Keratinocyte (primary cell): ENCODE data around the gene VSTM1. TPM values are rescaled to one million over a fixed set of nuclear protein-coding genes. Genes with fewer than 3 reads are reported as not detected.
A peak's percentile ranks its signal among the peaks of the same experiment; 100 is the strongest.

Experiments
- DNase-seq: peaks from one replicate; pipeline ENCODE4 v3.0.0-alpha.2; 2011; ENCODE audit warnings: low read depth, missing footprints, low spot score
- FAIRE-seq: peaks from 2 replicates; lab custom pipeline; 2011; peaks lifted over from hg19 to GRCh38; lab: Jason Lieb, UNC
- H2AFZ ChIP-seq: 2 replicates; pipeline ENCODE4 v1.6.0; 2012; ENCODE audit warnings: low read length, control low read depth, inconsistent platforms; ENCODE audit not compliant: control insufficient read depth
- H3K27ac ChIP-seq: 2 replicates; pipeline ENCODE4 v1.5.1; 2011; ENCODE audit warnings: low read length; ENCODE audit not compliant: control insufficient read depth, insufficient read depth
- H3K27me3 ChIP-seq: 3 replicates; pipeline ENCODE4 v1.6.0; 2011; ENCODE audit warnings: low read length; ENCODE audit not compliant: control insufficient read depth, insufficient read depth; ENCODE audit errors: extremely low read depth
- H3K36me3 ChIP-seq, 2 experiments: 2 replicates in 1 of 2; 3 replicates in 1 of 2; pipeline ENCODE4 v1.5.1; 2011; ENCODE audit warnings: low read length in 2 of 2, mild to moderate bottlenecking in 1 of 2; ENCODE audit not compliant: control insufficient read depth in 2 of 2, insufficient read depth in 2 of 2; ENCODE audit errors: extremely low read depth in 1 of 2
- H3K4me1 ChIP-seq: 3 replicates; pipeline ENCODE4 v1.5.1; 2011; ENCODE audit warnings: low read length; ENCODE audit not compliant: control insufficient read depth, insufficient read depth; ENCODE audit errors: extremely low read depth
- H3K4me2 ChIP-seq: 3 replicates; pipeline ENCODE4 v1.6.0; 2011; ENCODE audit warnings: low read depth, low read length; ENCODE audit not compliant: control insufficient read depth, insufficient read depth; ENCODE audit errors: extremely low read depth
- H3K4me3 ChIP-seq, 3 experiments: fragments of 200-600 bp in 1 of 3; sonication (generic) in 1 of 3; 2 replicates in 2 of 3; 3 replicates in 1 of 3; pipeline ENCODE4 v1.5.1; 2011 to 2016; ENCODE audit warnings: low read length in 3 of 3, mild to moderate bottlenecking in 3 of 3, control low read depth in 2 of 3, inconsistent platforms in 1 of 3, low read depth in 1 of 3, mixed read lengths in 1 of 3, mixed run types in 1 of 3, moderate library complexity in 1 of 3; ENCODE audit not compliant: control insufficient read depth in 2 of 3, insufficient read depth in 2 of 3; ENCODE audit errors: extremely low read depth in 1 of 3
- H3K79me2 ChIP-seq: 2 replicates; pipeline ENCODE4 v1.6.0; 2012; ENCODE audit warnings: low read length; ENCODE audit not compliant: control insufficient read depth, insufficient read depth
- H3K9ac ChIP-seq: 3 replicates; pipeline ENCODE4 v1.6.0; 2011; ENCODE audit warnings: low read length; ENCODE audit not compliant: control insufficient read depth, insufficient read depth; ENCODE audit errors: extremely low read depth
- H3K9me1 ChIP-seq: 3 replicates; pipeline ENCODE4 v1.6.0; 2011; ENCODE audit warnings: low read length; ENCODE audit not compliant: control insufficient read depth, insufficient read depth; ENCODE audit errors: extremely low read depth
- H3K9me3 ChIP-seq: 2 replicates; pipeline ENCODE4 v1.5.1; 2012; ENCODE audit warnings: low read depth, low read length; ENCODE audit not compliant: control insufficient read depth
- H4K20me1 ChIP-seq: 3 replicates; pipeline ENCODE4 v1.6.0; 2011; ENCODE audit warnings: low read length; ENCODE audit not compliant: control insufficient read depth, insufficient read depth; ENCODE audit errors: extremely low read depth
- EZH2 ChIP-seq: IDR thresholded peaks from one replicate; pipeline ENCODE4 v1.6.1; 2012; ENCODE audit warnings: inconsistent platforms, mild to moderate bottlenecking, low read length, moderate library complexity
- dilution Hi-C: fragments of 300-500 bp; cut with MboI; formaldehyde crosslinking; loops from one replicate; pipeline ENCODE4 v1.7.0; 2020; ENCODE audit warnings: low sequenced_read_pairs; ENCODE audit not compliant: extremely low pct_ligation_motif_present
- polyA plus RNA-seq, 5 experiments: library from polyadenylated mRNA; depleted of rRNA in 3 of 5; stranded (reverse) in 3 of 5; stranded (forward) in 1 of 5; unstranded in 1 of 5; fragments of >200 nt; gene quantifications; 1 replicate in 1 of 5; 2 replicates in 3 of 5; 3 replicates in 1 of 5; pipeline versions ENCODE4 v1.2.1 to v1.2.3, GENCODE V29; 2011 to 2012; ENCODE audit warnings: missing spikeins in 2 of 5, low read depth in 1 of 5, low replicate concordance in 1 of 5
- TF ChIP-seq, protein P1 (sequence below), 3 experiments: IDR thresholded peaks in 1 of 3; conservative IDR thresholded peaks in 1 of 3; optimal IDR thresholded peaks in 1 of 3; 2 replicates in 2 of 3; 3 replicates in 1 of 3; pipeline versions ENCODE3 to v1.5.1; 2011; ENCODE audit warnings: low read length in 3 of 3, mild to moderate bottlenecking in 3 of 3, moderate library complexity in 2 of 3, control low read depth in 1 of 3, inconsistent platforms in 1 of 3; ENCODE audit not compliant: insufficient read depth in 2 of 3; ENCODE audit errors: extremely low read depth in 1 of 3

The VSTM1 gene
- polyA plus RNA-seq, 1 donor (not counting 4 experiments of a cell fraction or from before 2014, with no cell fraction given), result not detected

DNA sequence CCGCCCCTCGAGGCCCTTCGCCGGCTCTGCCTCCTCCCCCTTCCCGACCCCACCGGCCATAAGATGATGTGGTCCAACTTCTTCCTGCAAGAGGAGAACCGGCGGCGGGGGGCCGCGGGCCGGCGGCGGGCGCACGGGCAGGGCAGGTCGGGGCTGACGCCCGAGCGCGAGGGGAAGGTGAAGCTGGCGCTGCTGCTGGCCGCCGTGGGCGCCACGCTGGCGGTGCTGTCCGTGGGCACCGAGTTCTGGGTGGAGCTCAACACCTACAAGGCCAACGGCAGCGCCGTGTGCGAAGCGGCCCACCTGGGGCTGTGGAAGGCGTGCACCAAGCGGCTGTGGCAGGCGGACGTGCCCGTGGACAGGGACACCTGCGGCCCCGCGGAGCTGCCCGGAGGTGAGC is 70.9 kb downstream of the VSTM1 start:
- FAIRE-seq, result no peak

DNA sequence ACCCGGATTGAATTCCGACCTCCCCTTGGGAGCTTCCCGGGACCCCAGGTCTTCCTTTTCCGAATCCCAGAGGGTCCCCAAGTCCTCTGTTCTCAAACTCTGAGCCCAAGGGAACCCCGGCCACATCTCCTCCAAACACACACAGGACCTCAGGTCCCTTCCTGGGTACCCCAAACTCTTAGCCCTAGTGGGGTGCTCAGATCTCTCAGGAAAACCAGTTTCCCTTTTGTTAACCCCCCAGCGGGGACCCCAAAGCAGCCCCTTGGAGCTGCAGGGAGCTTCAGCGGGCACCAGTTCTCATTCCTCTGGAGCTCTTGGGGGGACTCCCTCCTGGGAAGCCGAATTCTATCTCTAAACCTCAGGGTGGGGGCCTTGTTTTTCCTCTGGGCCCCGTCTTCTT is 71.5 kb downstream of the VSTM1 start:
- Histone ChIP-seq H3K9me3 (no peaks in the 10 kb centered on the region), H3K27ac (no peak overlapping the region), H3K4me1 (no peaks in the 10 kb centered on the region), H2AFZ (no peak overlapping the region), H3K9ac (no peak overlapping the region), H3K4me2 (no peak overlapping the region), H3K36me3 (no peaks in the 10 kb centered on the region), H3K4me3 (no peak overlapping the region), H3K79me2 (no peaks in the 10 kb centered on the region), H3K9me1 (no peaks in the 10 kb centered on the region), H4K20me1 (no peaks in the 10 kb centered on the region), H3K27me3 (peaks cover 32% of the 10 kb centered on the region)
- DNase-seq, result no peak
- TF ChIP-seq, protein P1, sequence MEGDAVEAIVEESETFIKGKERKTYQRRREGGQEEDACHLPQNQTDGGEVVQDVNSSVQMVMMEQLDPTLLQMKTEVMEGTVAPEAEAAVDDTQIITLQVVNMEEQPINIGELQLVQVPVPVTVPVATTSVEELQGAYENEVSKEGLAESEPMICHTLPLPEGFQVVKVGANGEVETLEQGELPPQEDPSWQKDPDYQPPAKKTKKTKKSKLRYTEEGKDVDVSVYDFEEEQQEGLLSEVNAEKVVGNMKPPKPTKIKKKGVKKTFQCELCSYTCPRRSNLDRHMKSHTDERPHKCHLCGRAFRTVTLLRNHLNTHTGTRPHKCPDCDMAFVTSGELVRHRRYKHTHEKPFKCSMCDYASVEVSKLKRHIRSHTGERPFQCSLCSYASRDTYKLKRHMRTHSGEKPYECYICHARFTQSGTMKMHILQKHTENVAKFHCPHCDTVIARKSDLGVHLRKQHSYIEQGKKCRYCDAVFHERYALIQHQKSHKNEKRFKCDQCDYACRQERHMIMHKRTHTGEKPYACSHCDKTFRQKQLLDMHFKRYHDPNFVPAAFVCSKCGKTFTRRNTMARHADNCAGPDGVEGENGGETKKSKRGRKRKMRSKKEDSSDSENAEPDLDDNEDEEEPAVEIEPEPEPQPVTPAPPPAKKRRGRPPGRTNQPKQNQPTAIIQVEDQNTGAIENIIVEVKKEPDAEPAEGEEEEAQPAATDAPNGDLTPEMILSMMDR (optimal IDR thresholded peaks at IDR 0.05 in 1 of 3, IDR thresholded peaks at IDR 0.05 in 1 of 3, conservative IDR thresholded peaks at IDR 0.05 in 1 of 3; ENCODE audit: extremely low read depth in 1 of 3, insufficient read depth in 2 of 3, low read length in 3 of 3), result no peak
- no peak for TF ChIP-seq EZH2
- dilution Hi-C loops, result no loop called here
- no peak for FAIRE-seq

More for the DNA sequence above, 70.9 kb downstream of the VSTM1 start:
- dilution Hi-C loops, result no loop called here
- Histone ChIP-seq H3K4me2 (no peak overlapping the region), H3K27ac (no peak overlapping the region), H3K9ac (no peak overlapping the region), H3K9me1 (no peaks in the 10 kb centered on the region), H4K20me1 (no peaks in the 10 kb centered on the region), H3K4me1 (no peaks in the 10 kb centered on the region), H3K4me3 (no peak overlapping the region), H2AFZ (no peak overlapping the region), H3K79me2 (no peaks in the 10 kb centered on the region), H3K36me3 (no peaks in the 10 kb centered on the region), H3K9me3 (no peaks in the 10 kb centered on the region), H3K27me3 (peaks cover 32% of the 10 kb centered on the region)
- TF ChIP-seq EZH2, result peak; percentile 51
- TF ChIP-seq, protein P1 (optimal IDR thresholded peaks at IDR 0.05 in 1 of 3, IDR thresholded peaks at IDR 0.05 in 1 of 3, conservative IDR thresholded peaks at IDR 0.05 in 1 of 3; ENCODE audit: extremely low read depth in 1 of 3, insufficient read depth in 2 of 3, low read length in 3 of 3), result no peak
- DNase-seq, result no peak
